ENCODE results near the gene SLC38A2. TPM values are rescaled to one million over a fixed set of nuclear protein-coding genes. Genes with fewer than 3 reads are reported as not detected.

Gene SLC38A2
- total and polyA plus RNA-seq, 2 of the 4 experiments (the other 2 are of a cell fraction), result 313 to 881 TPM

GRCh38 chr12:46390304-46390703 lies 17.7 kb upstream of the SLC38A2 start:
- DNase-seq, result no peak
- H3K23ac ChIP-seq (ENCODE audit: low read depth, low read length), result peak overlapping the region; percentile 29
- peak overlapping the region; percentile 78; the same call in 1 of the 2 replicates for H3K4ac ChIP-seq (ENCODE audit: low read depth, low read length)
- peak overlapping the region; percentile 67; the same call in 1 of the 2 replicates for H4K91ac ChIP-seq (ENCODE audit: insufficient read depth, low read depth, low read length)
- peak overlapping the region; percentile 97 for H2BK5ac ChIP-seq (ENCODE audit: low read depth, low read length, poor library complexity, severe bottlenecking)
- peak overlapping the region; percentile 85 for H2AK5ac ChIP-seq (ENCODE audit: low read depth, low read length)
- peaks cover 14% of the 10 kb centered on the region for H3K9me1 ChIP-seq (ENCODE audit: insufficient read depth, low read length)
- H3K9ac ChIP-seq (ENCODE audit: low read depth, low read length), result no peak overlapping the region
- peak overlapping the region; percentile 49 for H3K14ac ChIP-seq (replicated peaks; ENCODE audit: low read depth, low read length)
- H3K4me1 ChIP-seq (ENCODE audit: control insufficient read depth, insufficient read depth, low read length), result peaks cover 19% of the 10 kb centered on the region
- peak overlapping the region; percentile 51; the same call in 1 of the 2 replicates for H3K56ac ChIP-seq (ENCODE audit: extremely low read depth, insufficient read depth, low read length)
- H2BK20ac ChIP-seq (ENCODE audit: low read depth, low read length), result peak overlapping the region; percentile 89
- H2BK15ac ChIP-seq (ENCODE audit: low read depth, low read length), result peak overlapping the region; percentile 91; the same call in 2 of the 3 replicates
- peak overlapping the region; percentile 85; the same call in 1 of the 2 replicates for H4K5ac ChIP-seq (ENCODE audit: low read depth, low read length)
- H3K18ac ChIP-seq (ENCODE audit: low read depth, low read length), result peak overlapping the region; percentile 92
- no peaks in the 10 kb centered on the region for H3K36me3 ChIP-seq (ENCODE audit: control insufficient read depth, insufficient read depth, low read length)
- H2AK9ac ChIP-seq (replicated peaks; ENCODE audit: low read depth, low read length, poor library complexity), result no peak overlapping the region
- no peak for TF ChIP-seq MXI1 (IDR thresholded peaks at IDR 0.05; ENCODE audit: borderline replicate concordance, low read depth, low read length)
- TF ChIP-seq, protein P1, sequence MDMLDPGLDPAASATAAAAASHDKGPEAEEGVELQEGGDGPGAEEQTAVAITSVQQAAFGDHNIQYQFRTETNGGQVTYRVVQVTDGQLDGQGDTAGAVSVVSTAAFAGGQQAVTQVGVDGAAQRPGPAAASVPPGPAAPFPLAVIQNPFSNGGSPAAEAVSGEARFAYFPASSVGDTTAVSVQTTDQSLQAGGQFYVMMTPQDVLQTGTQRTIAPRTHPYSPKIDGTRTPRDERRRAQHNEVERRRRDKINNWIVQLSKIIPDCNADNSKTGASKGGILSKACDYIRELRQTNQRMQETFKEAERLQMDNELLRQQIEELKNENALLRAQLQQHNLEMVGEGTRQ (IDR thresholded peaks at IDR 0.05; ENCODE audit: low read depth, low read length), result no peak
- no peak for TF ChIP-seq RFX5 (IDR thresholded peaks at IDR 0.05; ENCODE audit: low read depth, low read length)
- TF ChIP-seq NFE2L2 (IDR thresholded peaks at IDR 0.05; ENCODE audit: low read depth, low read length), result no peak
- no peak overlapping the region for H3K4me3 ChIP-seq (ENCODE audit: insufficient read depth, low read depth, low read length)
- peak overlapping the region; percentile 83 for H2BK120ac ChIP-seq (ENCODE audit: low read depth, low read length)
- in situ Hi-C loops (cut with MboI; ENCODE audit: low sequenced_read_pairs) (no loop called here), intact Hi-C loops (cut with micrococcal nuclease) (no loop called here), dilution Hi-C loops (cut with HindIII; ENCODE audit: low sequenced_read_pairs, unreplicated experiment) (no loop called here)
- peak overlapping the region; percentile 49; the same call in 1 of the 2 replicates for H3K27ac ChIP-seq (ENCODE audit: insufficient read depth, low read length)
- H3K9me3 ChIP-seq (ENCODE audit: control insufficient read depth, insufficient read depth, low read length), result 0 out of 2 replicates have a peak, but pooled peaks cover 2% of the 10 kb centered on the region
- no peaks in the 10 kb centered on the region for H3K27me3 ChIP-seq (ENCODE audit: control insufficient read depth, insufficient read depth, low read length)
- ChIA-PET POLR2A (ENCODE audit: unreplicated experiment) (interaction anchor here (0.8 kb wide), 1 partner anchor 11 kb away, joined by 3 read pairs; no protein-coding TSS in a partner anchor), CTCF (interaction anchor here (2.2 kb wide), 1 partner anchor 10 kb away, joined by 6 read pairs; no protein-coding TSS in a partner anchor)
- no TSS peak for BruUV-seq (replicated peaks)
- WGBS, 2 experiments (ENCODE audit: extremely low coverage in 2 of 2, insufficient read length in 1 of 2), result no CpG with 5 or more reads among the region's 1 CpG
- H2AFZ ChIP-seq (replicated peaks; ENCODE audit: low read length, poor library complexity), result no peak overlapping the region
- H4K20me1 ChIP-seq (ENCODE audit: insufficient read depth, low read length), result no peaks in the 10 kb centered on the region
- peak overlapping the region; percentile 15 to 65; a peak in 3 of 4 replicates for H4K8ac ChIP-seq (ENCODE audit: low read depth in 2 of 2, low read length in 2 of 2)
- peak overlapping the region; percentile 56; the same call in 1 of the 2 replicates for H3K4me2 ChIP-seq (ENCODE audit: low read depth, low read length)
- no peak for ATAC-seq (ENCODE audit: low read depth)
- peaks cover 9 to 41% of the 10 kb centered on the region in 2 experiments for H3K79me1 ChIP-seq (ENCODE audit: low read depth in 1 of 2, low read length in 2 of 2)

All from IMR-90 (cell line).